H1 (cell line): Measurements from ENCODE around the gene SARS2. TPM values are rescaled to one million over a fixed set of nuclear protein-coding genes. Genes with fewer than 3 reads are reported as not detected.

Source experiments
- CTCF ChIA-PET: fragments of 300-600 bp; sonication (Branson Sonifier 250); formaldehyde crosslinking; loops from one replicate; lab custom pipeline; 2021; ENCODE audit not compliant: partially characterized antibody; lab: Charles Lee
- POLR2A ChIA-PET: fragments of 300-600 bp; sonication (Branson Sonifier 250); formaldehyde crosslinking; loops from one replicate; lab custom pipeline; 2021; ENCODE audit warnings: inconsistent platforms; ENCODE audit not compliant: partially characterized antibody; lab: Charles Lee
- DNase-seq, 2 experiments: peaks; one replicate each; pipeline versions ENCODE4 v3.0.0 to v3.0.0-alpha.2; 2010 to 2022; ENCODE audit warnings: low spot score in 2 of 2, low read depth in 1 of 2, mixed read lengths in 1 of 2
- FAIRE-seq: peaks from 2 replicates; lab custom pipeline; 2011; peaks lifted over from hg19 to GRCh38; lab: Jason Lieb, UNC
- H2AFZ ChIP-seq: 2 replicates; pipeline ENCODE4 v1.8.1; 2012; ENCODE audit warnings: low read length, inconsistent platforms
- H2AK5ac ChIP-seq: 2 replicates; pipeline ENCODE4 v1.6.1; 2013; ENCODE audit warnings: low read depth, low read length
- H2BK120ac ChIP-seq: replicated peaks from 2 replicates; pipeline ENCODE3; 2013; ENCODE audit warnings: low read depth, low read length, inconsistent platforms
- H2BK12ac ChIP-seq: 2 replicates; pipeline ENCODE4 v1.6.1; 2013; ENCODE audit warnings: low read depth, low read length
- H2BK15ac ChIP-seq: 2 replicates; pipeline ENCODE4 v1.6.1; 2013; ENCODE audit warnings: low read length
- H2BK20ac ChIP-seq: 2 replicates; pipeline ENCODE4 v1.6.1; 2013; ENCODE audit warnings: low read length
- H2BK5ac ChIP-seq: 2 replicates; pipeline ENCODE4 v1.6.1; 2013; ENCODE audit warnings: low read depth, low read length
- H3K14ac ChIP-seq: 2 replicates; pipeline ENCODE4 v1.6.1; 2013; ENCODE audit warnings: inconsistent platforms; ENCODE audit not compliant: insufficient read length
- H3K18ac ChIP-seq: 2 replicates; pipeline ENCODE4 v1.6.1; 2013; ENCODE audit warnings: low read length; ENCODE audit errors: extremely low read depth
- H3K23ac ChIP-seq: 2 replicates; pipeline ENCODE4 v1.6.1; 2013; ENCODE audit warnings: inconsistent platforms; ENCODE audit not compliant: insufficient read length
- H3K23me2 ChIP-seq: 2 replicates; pipeline ENCODE4 v1.6.1; 2013; ENCODE audit warnings: low read depth, low read length
- H3K27ac ChIP-seq: 2 replicates; pipeline ENCODE4 v1.6.1; 2011; ENCODE audit warnings: low read depth, low read length, inconsistent platforms
- H3K27me3 ChIP-seq, 4 experiments: replicated peaks in 1 of 4; 1 replicate in 1 of 4; 2 replicates in 3 of 4; pipeline versions ENCODE4 v1.6.1 to v1.8.1; 2011 to 2013; ENCODE audit warnings: low read length in 3 of 4, mild to moderate bottlenecking in 3 of 4, inconsistent platforms in 2 of 4, mixed read lengths in 2 of 4, moderate library complexity in 1 of 4; ENCODE audit not compliant: control insufficient read depth in 3 of 4, insufficient read depth in 3 of 4; ENCODE audit errors: extremely low read depth in 1 of 4
- H3K36me3 ChIP-seq, 4 experiments: 2 replicates each; pipeline versions ENCODE4 v1.6.1 to v1.8.1; 2011 to 2013; ENCODE audit warnings: mild to moderate bottlenecking in 4 of 4, low read length in 3 of 4, moderate library complexity in 2 of 4, control low read depth in 1 of 4, inconsistent platforms in 1 of 4; ENCODE audit not compliant: insufficient read depth in 4 of 4, control insufficient read depth in 2 of 4
- H3K4ac ChIP-seq: replicated peaks from 2 replicates; pipeline ENCODE3; 2013; ENCODE audit warnings: low read length, low read depth, mixed read lengths, inconsistent platforms; ENCODE audit not compliant: insufficient read length
- H3K4me1 ChIP-seq, 4 experiments: replicated peaks in 1 of 4; 1 replicate in 1 of 4; 2 replicates in 3 of 4; pipeline versions ENCODE4 v1.6.1 to v1.8.1; 2011 to 2013; ENCODE audit warnings: low read length in 3 of 4, inconsistent platforms in 2 of 4, mixed read lengths in 1 of 4; ENCODE audit not compliant: insufficient read depth in 4 of 4, control insufficient read depth in 3 of 4
- H3K4me2 ChIP-seq, 2 experiments: 2 replicates each; pipeline versions ENCODE4 v1.6.1 to v1.8.1; 2011 to 2013; ENCODE audit warnings: low read depth in 2 of 2, low read length in 2 of 2, control low read depth in 1 of 2, inconsistent platforms in 1 of 2, mild to moderate bottlenecking in 1 of 2; ENCODE audit not compliant: insufficient read depth in 1 of 2
- H3K4me3 ChIP-seq, 4 experiments: fragments of 200-600, 300-600 bp in 1 of 4; sonication (generic), shearing (Covaris generic), sonication (Bioruptor Twin) in 1 of 4; 2 replicates each; pipeline versions ENCODE4 v1.5.1 to v1.8.1; 2011 to 2016; ENCODE audit warnings: low read length in 4 of 4, low read depth in 3 of 4, control low read depth in 2 of 4, inconsistent platforms in 2 of 4, mild to moderate bottlenecking in 2 of 4, mixed read lengths in 1 of 4, moderate library complexity in 1 of 4; ENCODE audit not compliant: insufficient read depth in 2 of 4; ENCODE audit errors: extremely low read depth in 1 of 4
- H3K56ac ChIP-seq: replicated peaks from 2 replicates; pipeline ENCODE3; 2013; ENCODE audit warnings: low read depth, mild to moderate bottlenecking, mixed read lengths, low read length, inconsistent platforms; ENCODE audit not compliant: insufficient read length
- H3K79me1 ChIP-seq: 2 replicates; pipeline ENCODE4 v1.6.1; 2013; ENCODE audit warnings: low read depth, low read length, control low read depth
- H3K79me2 ChIP-seq, 2 experiments: 2 replicates each; pipeline versions ENCODE4 v1.6.1 to v1.8.1; 2012 to 2013; ENCODE audit warnings: low read length in 2 of 2, mild to moderate bottlenecking in 2 of 2, inconsistent platforms in 1 of 2; ENCODE audit not compliant: insufficient read depth in 2 of 2, control insufficient read depth in 1 of 2
- H3K9ac ChIP-seq, 4 experiments: replicated peaks in 1 of 4; 1 replicate in 1 of 4; 2 replicates in 3 of 4; pipeline versions ENCODE4 v1.6.1 to v1.8.1; 2011 to 2013; ENCODE audit warnings: low read depth in 3 of 4, low read length in 3 of 4, control low read depth in 2 of 4, mild to moderate bottlenecking in 2 of 4, moderate library complexity in 2 of 4, inconsistent platforms in 1 of 4; ENCODE audit errors: extremely low read depth in 1 of 4
- H3K9me3 ChIP-seq, 2 experiments: 2 replicates each; pipeline versions ENCODE4 v1.6.1 to v1.8.1; 2012 to 2013; ENCODE audit warnings: mild to moderate bottlenecking in 2 of 2, moderate library complexity in 2 of 2, control low read depth in 1 of 2, inconsistent platforms in 1 of 2, low read depth in 1 of 2, low read length in 1 of 2, mixed read lengths in 1 of 2; ENCODE audit not compliant: insufficient read depth in 2 of 2
- H4K20me1 ChIP-seq, 2 experiments: replicated peaks in 1 of 2; 2 replicates each; pipeline versions ENCODE3 to v1.8.1; 2011 to 2013; ENCODE audit warnings: inconsistent platforms in 2 of 2, low read length in 2 of 2, mild to moderate bottlenecking in 1 of 2; ENCODE audit not compliant: insufficient read depth in 2 of 2, control insufficient read depth in 1 of 2
- H4K5ac ChIP-seq: 2 replicates; pipeline ENCODE4 v1.6.1; 2013; ENCODE audit warnings: low read length, low read depth, mixed read lengths, inconsistent platforms; ENCODE audit not compliant: insufficient read length
- H4K8ac ChIP-seq: 2 replicates; pipeline ENCODE4 v1.8.0; 2013; ENCODE audit warnings: mild to moderate bottlenecking, moderate library complexity, low read length, inconsistent platforms; ENCODE audit not compliant: insufficient read depth; ENCODE audit errors: extremely low read depth
- H4K91ac ChIP-seq: replicated peaks from 2 replicates; pipeline ENCODE3; 2013; ENCODE audit warnings: low read length, mixed read lengths, inconsistent platforms; ENCODE audit not compliant: insufficient read length
- CBX5 ChIP-seq: fragments of 300-800, 300-1000 bp; sonication (generic); IDR thresholded peaks from 2 replicates; pipeline ENCODE4 v1.7.1; 2016; ENCODE audit warnings: antibody characterized with exemption, low read length, low read depth
- CTBP2 ChIP-seq: IDR thresholded peaks from 2 replicates; pipeline ENCODE4 v1.7.0; 2011; ENCODE audit warnings: borderline replicate concordance, mild to moderate bottlenecking, moderate library complexity, mixed read lengths, low read length; ENCODE audit not compliant: insufficient read depth, insufficient read length
- EZH2 ChIP-seq: fragments of 200-600 bp; sonication (generic); IDR thresholded peaks from 2 replicates; pipeline ENCODE4 v1.7.1; 2012; ENCODE audit warnings: low read depth, mild to moderate bottlenecking, moderate library complexity, low read length, inconsistent platforms; ENCODE audit not compliant: severe bottlenecking
- POLR2AphosphoS5 ChIP-seq: IDR thresholded peaks from 2 replicates; pipeline ENCODE4 v1.6.1; 2011; ENCODE audit warnings: low read depth, low read length
- SIN3A ChIP-seq, 2 experiments: IDR thresholded peaks in 1 of 2; conservative IDR thresholded peaks in 1 of 2; 2 replicates each; pipeline ENCODE4 v1.6.1; 2011 to 2012; ENCODE audit warnings: low read length in 2 of 2, improper control_type of control experiment in 1 of 2, low read depth in 1 of 2, mild to moderate bottlenecking in 1 of 2
- WGBS, 2 experiments: shearing (Covaris generic) in 1 of 2; methylation state at CpG; one replicate each; pipeline versions ENCODE4 v1.1.6 to v1.1.7; 2013 to 2015; ENCODE audit warnings: low lambda C conversion rate in 2 of 2, mixed read lengths in 2 of 2, inconsistent platforms in 1 of 2, low coverage in 1 of 2, missing lambda C conversion rate in 1 of 2; ENCODE audit not compliant: insufficient replicate concordance in 2 of 2, insufficient coverage in 1 of 2, insufficient read length in 1 of 2; ENCODE audit errors: extremely low coverage in 1 of 2, missing lambda C conversion rate in 1 of 2; 5-methylcytosine and 5-hydroxymethylcytosine counted together
- polyA plus RNA-seq, 7 experiments: library from polyadenylated mRNA; depleted of rRNA in 3 of 7; stranded (reverse) in 5 of 7; unstranded in 2 of 7; fragments of >200 nt in 5 of 7; fragments of 200-250 nt in 2 of 7; gene quantifications; 1 replicate in 5 of 7; 2 replicates in 1 of 7; 4 replicates in 1 of 7; pipeline versions ENCODE4 v1.2.1 to v1.2.3, GENCODE V29; 2011 to 2013; ENCODE audit warnings: missing spikeins in 2 of 7, mixed read lengths in 2 of 7
- total RNA-seq: library from RNA; stranded (reverse); fragmentation: NEBNext Ultra II Directional; extraction: Animal tissue kit (Norgen Biotek cat#: 25700); gene quantifications from 2 replicates; pipeline ENCODE4 v1.2.1, GENCODE V29; 2021
- TF ChIP-seq, protein P1 (sequence below): IDR thresholded peaks from 2 replicates; pipeline ENCODE4 v1.6.1; 2011; ENCODE audit warnings: low read depth, mild to moderate bottlenecking, low read length; ENCODE audit not compliant: insufficient read depth

SARS2 gene
- total and polyA plus RNA-seq, 2 of the 8 experiments (the other 6 are each of a cell fraction or from before 2014, with no cell fraction given): 68.0 to 102 TPM

DNA sequence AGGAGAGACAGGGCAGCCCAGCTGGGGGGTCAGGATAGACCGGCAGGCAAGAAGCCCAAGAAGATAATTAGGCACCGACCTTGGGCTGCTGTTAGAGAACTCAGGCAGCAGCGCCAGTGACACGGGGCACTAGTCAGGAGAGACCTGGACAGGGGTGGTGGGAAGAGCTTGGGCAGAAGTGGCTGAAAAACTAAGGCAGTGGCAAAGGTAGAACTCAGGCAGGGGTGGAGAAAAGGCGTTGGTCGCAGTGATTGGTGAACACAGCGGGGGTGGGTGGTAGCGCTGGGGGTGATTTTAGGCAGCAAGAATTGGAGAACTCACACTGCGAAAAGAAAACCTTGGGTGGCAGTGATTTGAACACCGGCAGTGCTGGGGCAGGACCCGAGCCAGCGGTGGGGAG is 22.9 kb downstream of the SARS2 start:
- Histone ChIP-seq H3K56ac (no peak overlapping the region), H2BK15ac (no peak overlapping the region), H3K4me2 (no peak overlapping the region), H3K4me3 (no peak overlapping the region), H3K4ac (no peak overlapping the region), H3K79me2 (no peaks in the 10 kb centered on the region), H3K79me1 (no peaks in the 10 kb centered on the region), H4K91ac (no peak overlapping the region), H2AFZ (no peak overlapping the region), H2BK20ac (no peak overlapping the region), H2BK5ac (no peak overlapping the region), H4K20me1 (peaks cover 0 to 6% of the 10 kb centered on the region in 2 experiments), H3K27me3 (no peaks in the 10 kb centered on the region; a peak in 1 of 7 replicates), H3K9ac (no peak overlapping the region), H2AK5ac (no peak overlapping the region), H3K23ac (no peak overlapping the region), H3K36me3 (peaks cover 0 to 15% (median 1%) of the 10 kb centered on the region in 4 experiments; a peak in 3 of 8 replicates), H3K4me1 (peaks cover 0 to 8% (median 1%) of the 10 kb centered on the region in 4 experiments; a peak in 3 of 7 replicates), H3K9me3 (no peaks in the 10 kb centered on the region; a peak in 1 of 4 replicates), H2BK12ac (no peak overlapping the region), H3K23me2 (no peaks in the 10 kb centered on the region; the same call in 1 of the 2 replicates), H2BK120ac (no peak overlapping the region), H4K5ac (no peak overlapping the region), H3K14ac (no peak overlapping the region), H3K18ac (no peak overlapping the region), H3K27ac (no peak overlapping the region), H4K8ac (no peak overlapping the region)
- FAIRE-seq (no peak), DNase-seq (no peak)
- ChIA-PET POLR2A (interaction anchor here (0.8 to 1.5 kb wide), 4 partner anchors 10 to 27 kb away, joined by 3 to 4 read pairs (median 4); no protein-coding TSS in a partner anchor), CTCF (interaction anchor here (1.9 kb wide), 1 partner anchor 45 kb away, joined by 4 read pairs; no protein-coding TSS in a partner anchor)
- 92% methylated on average over 10 of the region's 12 CpGs; no CpG with 5 or more reads in 1 of the 2 experiments for WGBS, 2 experiments
- TF ChIP-seq, protein P1, sequence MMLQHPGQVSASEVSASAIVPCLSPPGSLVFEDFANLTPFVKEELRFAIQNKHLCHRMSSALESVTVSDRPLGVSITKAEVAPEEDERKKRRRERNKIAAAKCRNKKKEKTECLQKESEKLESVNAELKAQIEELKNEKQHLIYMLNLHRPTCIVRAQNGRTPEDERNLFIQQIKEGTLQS: no peak
- TF ChIP-seq CBX5 (no peak), SIN3A (conservative IDR thresholded peaks at IDR 0.05 in 1 of 2, IDR thresholded peaks at IDR 0.05 in 1 of 2; ENCODE audit: low read depth in 1 of 2, low read length in 2 of 2) (no peak), POLR2AphosphoS5 (no peak), CTBP2 (no peak), EZH2 (no peak)
